GM23338 (cell line): ENCODE measurements around the gene P2RY6. TPM values are rescaled to one million over a fixed set of nuclear protein-coding genes. Genes with fewer than 3 reads are reported as not detected.

Experiments used
- ATAC-seq: fragments of 200-7000 bp; cut with Tn5 transposase; 3 replicates; pipeline ENCODE4 v1.9.1; 2020
- DNase-seq: peaks from one replicate; pipeline ENCODE4 v3.0.0-alpha.2; 2015; ENCODE audit warnings: low spot score
- H2AFZ ChIP-seq: fragments of 200-600 bp; sonication (generic); 2 replicates; pipeline ENCODE4 v1.8.0; 2016; ENCODE audit warnings: antibody characterized with exemption, mild to moderate bottlenecking, moderate library complexity
- H3F3A ChIP-seq: fragments of 200-600 bp; sonication (generic); replicated peaks from 2 replicates; pipeline ENCODE4 v1.8.0; 2017; ENCODE audit warnings: antibody characterized with exemption, mixed run types, low read depth
- H3K27ac ChIP-seq: fragments of 200-600 bp; sonication (generic); 2 replicates; pipeline ENCODE4 v1.6.1; 2016; ENCODE audit warnings: low read depth
- H3K27me3 ChIP-seq: fragments of 200-600 bp; sonication (generic); 2 replicates; pipeline ENCODE4 v1.8.0; 2016; ENCODE audit warnings: mild to moderate bottlenecking, mixed run types, moderate library complexity; ENCODE audit not compliant: insufficient read depth
- H3K36me3 ChIP-seq: fragments of 200-600 bp; sonication (generic); 2 replicates; pipeline ENCODE4 v1.8.0; 2016; ENCODE audit warnings: mild to moderate bottlenecking; ENCODE audit not compliant: insufficient read depth
- H3K4me1 ChIP-seq: fragments of 200-600 bp; sonication (generic); 2 replicates; pipeline ENCODE4 v1.8.0; 2016; ENCODE audit warnings: mild to moderate bottlenecking, moderate library complexity; ENCODE audit not compliant: insufficient read depth
- H3K4me2 ChIP-seq: fragments of 200-600 bp; sonication (generic); 2 replicates; pipeline ENCODE4 v1.7.1; 2017; ENCODE audit warnings: mixed run types
- H3K4me3 ChIP-seq: fragments of 200-600 bp; sonication (generic); 2 replicates; pipeline ENCODE4 v1.6.1; 2016; ENCODE audit warnings: mixed run types
- H3K79me2 ChIP-seq: fragments of 200-600 bp; sonication (generic); replicated peaks from 2 replicates; pipeline ENCODE4 v1.8.0; 2017; ENCODE audit warnings: mild to moderate bottlenecking; ENCODE audit not compliant: insufficient read depth
- H3K9me2 ChIP-seq: fragments of 200-600 bp; sonication (generic); 2 replicates; pipeline ENCODE4 v1.8.0; 2017; ENCODE audit not compliant: insufficient read depth
- H4K20me1 ChIP-seq: fragments of 200-600 bp; sonication (generic); replicated peaks from 2 replicates; pipeline ENCODE4 v1.8.0; 2017; ENCODE audit warnings: mild to moderate bottlenecking; ENCODE audit not compliant: insufficient read depth
- H3K27ac Mint-ChIP-seq: 2 replicates; pipeline ENCODE4 v1.8.0; 2020; ENCODE audit warnings: inconsistent platforms, mild to moderate bottlenecking, moderate library complexity, mixed read lengths
- H3K27me3 Mint-ChIP-seq: 3 replicates; pipeline ENCODE4 v1.8.0; 2022; ENCODE audit warnings: low read depth, mild to moderate bottlenecking, moderate library complexity, mixed read lengths, inconsistent platforms; ENCODE audit not compliant: insufficient read depth, poor library complexity
- H3K36me3 Mint-ChIP-seq: 3 replicates; pipeline ENCODE4 v1.8.0; 2021; ENCODE audit warnings: low read depth, mild to moderate bottlenecking, inconsistent platforms, moderate library complexity, mixed read lengths
- H3K4me1 Mint-ChIP-seq: 3 replicates; pipeline ENCODE4 v1.8.0; 2020; ENCODE audit warnings: mild to moderate bottlenecking, inconsistent platforms, mixed read lengths
- H3K4me3 Mint-ChIP-seq: 3 replicates; pipeline ENCODE4 v1.8.0; 2021; ENCODE audit warnings: moderate library complexity, mild to moderate bottlenecking, inconsistent platforms, mixed read lengths
- H3K9me3 Mint-ChIP-seq: 3 replicates; pipeline ENCODE4 v1.8.0; 2020; ENCODE audit warnings: moderate library complexity, mild to moderate bottlenecking, inconsistent platforms, mixed read lengths
- CREB1 ChIP-seq: fragments of 250-450 bp; sonication (Bioruptor Pico); IDR thresholded peaks from 2 replicates; pipeline ENCODE4 v1.5.0; 2020; ENCODE audit warnings: low read depth, mild to moderate bottlenecking, moderate library complexity
- EZH2 ChIP-seq: fragments of 200-600 bp; sonication (generic); IDR thresholded peaks from one replicate; pipeline ENCODE4 v1.8.0; 2017; ENCODE audit warnings: antibody characterized with exemption, mild to moderate bottlenecking, low read depth; ENCODE audit not compliant: unreplicated experiment
- EZH2phosphoT487 ChIP-seq: fragments of 200-600 bp; sonication (generic); IDR thresholded peaks from one replicate; pipeline ENCODE4 v1.8.1; 2018; ENCODE audit warnings: antibody characterized with exemption; ENCODE audit not compliant: unreplicated experiment
- JUNB ChIP-seq: IDR thresholded peaks from one replicate; pipeline ENCODE4 v1.6.1; 2016; ENCODE audit warnings: antibody characterized with exemption; ENCODE audit not compliant: unreplicated experiment
- NANOG ChIP-seq: IDR thresholded peaks from 2 replicates; pipeline ENCODE4 v1.6.1; 2016; ENCODE audit warnings: antibody characterized with exemption, borderline replicate concordance
- POLR2AphosphoS5 ChIP-seq: IDR thresholded peaks from 2 replicates; pipeline ENCODE4 v1.6.1; 2016; ENCODE audit warnings: antibody characterized with exemption, low read depth
- STAT1 ChIP-seq: IDR thresholded peaks from one replicate; pipeline ENCODE4 v1.6.1; 2016; ENCODE audit warnings: antibody characterized with exemption; ENCODE audit not compliant: unreplicated experiment
- ZNF114 ChIP-seq: fragments of 250-450 bp; sonication (Bioruptor Pico); IDR thresholded peaks from 2 replicates; pipeline ENCODE4 v1.5.0; 2020; ENCODE audit warnings: mild to moderate bottlenecking, moderate library complexity
- ZNF331 ChIP-seq: fragments of 250-450 bp; sonication (Bioruptor Pico); IDR thresholded peaks from 2 replicates; pipeline ENCODE4 v1.5.0; 2020; ENCODE audit warnings: low read depth, mild to moderate bottlenecking, moderate library complexity
- polyA plus RNA-seq: library from polyadenylated mRNA; unstranded; fragments of >200 nt; fragmentation: Nextera tagmentation; extraction: Ambion mirVana; gene quantifications from 2 replicates; pipeline ENCODE4 v1.2.1, GENCODE V29; 2016
- total RNA-seq: library from RNA; depleted of rRNA; stranded (reverse); fragments of >200 nt; shearing (Covaris generic); gene quantifications from 2 replicates; pipeline ENCODE4 v1.2.3, GENCODE V29; 2014
- TF ChIP-seq, protein P1 (sequence below): IDR thresholded peaks from 2 replicates; pipeline ENCODE4 v1.6.1; 2016; ENCODE audit warnings: antibody characterized with exemption
- TF ChIP-seq, protein P2 (sequence below): fragments of 250-450 bp; sonication (Bioruptor Pico); IDR thresholded peaks from 2 replicates; pipeline ENCODE4 v1.5.0; 2020; ENCODE audit warnings: mild to moderate bottlenecking, moderate library complexity
- TF ChIP-seq, protein P3 (sequence below), 2 experiments: fragments of 200-600 bp in 1 of 2; sonication (generic) in 1 of 2; conservative IDR thresholded peaks; 2 replicates each; pipeline versions ENCODE4 v1.5.1 to v1.6.1; 2016 to 2017; ENCODE audit warnings: antibody characterized with exemption in 2 of 2, low read depth in 2 of 2, mild to moderate bottlenecking in 2 of 2, moderate library complexity in 1 of 2
- TF ChIP-seq, protein P4 (sequence below): IDR thresholded peaks from one replicate; pipeline ENCODE4 v1.6.1; 2018; ENCODE audit warnings: antibody characterized with exemption; ENCODE audit not compliant: unreplicated experiment

The P2RY6 gene
- total and polyA plus RNA-seq, 2 experiments from 2014 or later: not detected

DNA sequence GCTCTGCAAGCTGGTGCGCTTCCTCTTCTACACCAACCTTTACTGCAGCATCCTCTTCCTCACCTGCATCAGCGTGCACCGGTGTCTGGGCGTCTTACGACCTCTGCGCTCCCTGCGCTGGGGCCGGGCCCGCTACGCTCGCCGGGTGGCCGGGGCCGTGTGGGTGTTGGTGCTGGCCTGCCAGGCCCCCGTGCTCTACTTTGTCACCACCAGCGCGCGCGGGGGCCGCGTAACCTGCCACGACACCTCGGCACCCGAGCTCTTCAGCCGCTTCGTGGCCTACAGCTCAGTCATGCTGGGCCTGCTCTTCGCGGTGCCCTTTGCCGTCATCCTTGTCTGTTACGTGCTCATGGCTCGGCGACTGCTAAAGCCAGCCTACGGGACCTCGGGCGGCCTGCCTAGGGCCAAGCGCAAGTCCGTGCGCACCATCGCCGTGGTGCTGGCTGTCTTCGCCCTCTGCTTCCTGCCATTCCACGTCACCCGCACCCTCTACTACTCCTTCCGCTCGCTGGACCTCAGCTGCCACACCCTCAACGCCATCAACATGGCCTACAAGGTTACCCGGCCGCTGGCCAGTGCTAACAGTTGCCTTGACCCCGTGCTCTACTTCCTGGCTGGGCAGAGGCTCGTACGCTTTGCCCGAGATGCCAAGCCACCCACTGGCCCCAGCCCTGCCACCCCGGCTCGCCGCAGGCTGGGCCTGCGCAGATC lies 37.5 kb upstream of the P2RY6 start:
- no peaks in the 10 kb centered on the region for H4K20me1 ChIP-seq
- H3K27me3 ChIP-seq: no peaks in the 10 kb centered on the region
- H3K27ac ChIP-seq: no peak overlapping the region
- no peaks in the 10 kb centered on the region for H3K4me1 ChIP-seq
- ATAC-seq: no peak
- peaks cover 2% of the 10 kb centered on the region; the same call in 2 of the 3 replicates for H3K4me1 Mint-ChIP-seq
- no peaks in the 10 kb centered on the region for H3K36me3 Mint-ChIP-seq
- no peaks in the 10 kb centered on the region for H3K36me3 ChIP-seq
- H3F3A ChIP-seq: no peaks in the 10 kb centered on the region
- no peak overlapping the region; the same call in 1 of the 2 replicates for H3K27ac Mint-ChIP-seq
- H3K9me2 ChIP-seq: no peaks in the 10 kb centered on the region
- DNase-seq: no peak
- H3K4me3 Mint-ChIP-seq: no peak overlapping the region
- TF ChIP-seq, protein P1, sequence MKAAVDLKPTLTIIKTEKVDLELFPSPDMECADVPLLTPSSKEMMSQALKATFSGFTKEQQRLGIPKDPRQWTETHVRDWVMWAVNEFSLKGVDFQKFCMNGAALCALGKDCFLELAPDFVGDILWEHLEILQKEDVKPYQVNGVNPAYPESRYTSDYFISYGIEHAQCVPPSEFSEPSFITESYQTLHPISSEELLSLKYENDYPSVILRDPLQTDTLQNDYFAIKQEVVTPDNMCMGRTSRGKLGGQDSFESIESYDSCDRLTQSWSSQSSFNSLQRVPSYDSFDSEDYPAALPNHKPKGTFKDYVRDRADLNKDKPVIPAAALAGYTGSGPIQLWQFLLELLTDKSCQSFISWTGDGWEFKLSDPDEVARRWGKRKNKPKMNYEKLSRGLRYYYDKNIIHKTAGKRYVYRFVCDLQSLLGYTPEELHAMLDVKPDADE: no peak
- TF ChIP-seq ZNF331 (CRISPR knock-in tag) (no peak), ZNF114 (CRISPR knock-in tag) (no peak), NANOG (no peak), CREB1 (CRISPR knock-in tag) (no peak), JUNB (no peak), EZH2 (no peak), STAT1 (no peak), EZH2phosphoT487 (no peak), POLR2AphosphoS5 (no peak)
- TF ChIP-seq, protein P2, sequence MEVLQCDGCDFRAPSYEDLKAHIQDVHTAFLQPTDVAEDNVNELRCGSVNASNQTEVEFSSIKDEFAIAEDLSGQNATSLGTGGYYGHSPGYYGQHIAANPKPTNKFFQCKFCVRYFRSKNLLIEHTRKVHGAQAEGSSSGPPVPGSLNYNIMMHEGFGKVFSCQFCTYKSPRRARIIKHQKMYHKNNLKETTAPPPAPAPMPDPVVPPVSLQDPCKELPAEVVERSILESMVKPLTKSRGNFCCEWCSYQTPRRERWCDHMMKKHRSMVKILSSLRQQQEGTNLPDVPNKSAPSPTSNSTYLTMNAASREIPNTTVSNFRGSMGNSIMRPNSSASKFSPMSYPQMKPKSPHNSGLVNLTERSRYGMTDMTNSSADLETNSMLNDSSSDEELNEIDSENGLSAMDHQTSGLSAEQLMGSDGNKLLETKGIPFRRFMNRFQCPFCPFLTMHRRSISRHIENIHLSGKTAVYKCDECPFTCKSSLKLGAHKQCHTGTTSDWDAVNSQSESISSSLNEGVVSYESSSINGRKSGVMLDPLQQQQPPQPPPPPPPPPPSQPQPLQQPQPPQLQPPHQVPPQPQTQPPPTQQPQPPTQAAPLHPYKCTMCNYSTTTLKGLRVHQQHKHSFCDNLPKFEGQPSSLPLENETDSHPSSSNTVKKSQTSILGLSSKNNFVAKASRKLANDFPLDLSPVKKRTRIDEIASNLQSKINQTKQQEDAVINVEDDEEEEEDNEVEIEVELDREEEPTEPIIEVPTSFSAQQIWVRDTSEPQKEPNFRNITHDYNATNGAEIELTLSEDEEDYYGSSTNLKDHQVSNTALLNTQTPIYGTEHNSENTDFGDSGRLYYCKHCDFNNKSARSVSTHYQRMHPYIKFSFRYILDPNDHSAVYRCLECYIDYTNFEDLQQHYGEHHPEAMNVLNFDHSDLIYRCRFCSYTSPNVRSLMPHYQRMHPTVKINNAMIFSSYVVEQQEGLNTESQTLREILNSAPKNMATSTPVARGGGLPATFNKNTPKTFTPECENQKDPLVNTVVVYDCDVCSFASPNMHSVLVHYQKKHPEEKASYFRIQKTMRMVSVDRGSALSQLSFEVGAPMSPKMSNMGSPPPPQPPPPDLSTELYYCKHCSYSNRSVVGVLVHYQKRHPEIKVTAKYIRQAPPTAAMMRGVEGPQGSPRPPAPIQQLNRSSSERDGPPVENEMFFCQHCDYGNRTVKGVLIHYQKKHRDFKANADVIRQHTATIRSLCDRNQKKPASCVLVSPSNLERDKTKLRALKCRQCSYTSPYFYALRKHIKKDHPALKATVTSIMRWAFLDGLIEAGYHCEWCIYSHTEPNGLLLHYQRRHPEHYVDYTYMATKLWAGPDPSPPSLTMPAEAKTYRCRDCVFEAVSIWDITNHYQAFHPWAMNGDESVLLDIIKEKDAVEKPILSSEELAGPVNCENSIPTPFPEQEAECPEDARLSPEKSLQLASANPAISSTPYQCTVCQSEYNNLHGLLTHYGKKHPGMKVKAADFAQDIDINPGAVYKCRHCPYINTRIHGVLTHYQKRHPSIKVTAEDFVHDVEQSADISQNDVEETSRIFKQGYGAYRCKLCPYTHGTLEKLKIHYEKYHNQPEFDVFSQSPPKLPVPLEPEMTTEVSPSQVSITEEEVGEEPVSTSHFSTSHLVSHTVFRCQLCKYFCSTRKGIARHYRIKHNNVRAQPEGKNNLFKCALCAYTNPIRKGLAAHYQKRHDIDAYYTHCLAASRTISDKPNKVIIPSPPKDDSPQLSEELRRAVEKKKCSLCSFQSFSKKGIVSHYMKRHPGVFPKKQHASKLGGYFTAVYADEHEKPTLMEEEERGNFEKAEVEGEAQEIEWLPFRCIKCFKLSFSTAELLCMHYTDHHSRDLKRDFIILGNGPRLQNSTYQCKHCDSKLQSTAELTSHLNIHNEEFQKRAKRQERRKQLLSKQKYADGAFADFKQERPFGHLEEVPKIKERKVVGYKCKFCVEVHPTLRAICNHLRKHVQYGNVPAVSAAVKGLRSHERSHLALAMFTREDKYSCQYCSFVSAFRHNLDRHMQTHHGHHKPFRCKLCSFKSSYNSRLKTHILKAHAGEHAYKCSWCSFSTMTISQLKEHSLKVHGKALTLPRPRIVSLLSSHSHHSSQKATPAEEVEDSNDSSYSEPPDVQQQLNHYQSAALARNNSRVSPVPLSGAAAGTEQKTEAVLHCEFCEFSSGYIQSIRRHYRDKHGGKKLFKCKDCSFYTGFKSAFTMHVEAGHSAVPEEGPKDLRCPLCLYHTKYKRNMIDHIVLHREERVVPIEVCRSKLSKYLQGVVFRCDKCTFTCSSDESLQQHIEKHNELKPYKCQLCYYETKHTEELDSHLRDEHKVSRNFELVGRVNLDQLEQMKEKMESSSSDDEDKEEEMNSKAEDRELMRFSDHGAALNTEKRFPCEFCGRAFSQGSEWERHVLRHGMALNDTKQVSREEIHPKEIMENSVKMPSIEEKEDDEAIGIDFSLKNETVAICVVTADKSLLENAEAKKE (CRISPR knock-in tag): no peak
- TF ChIP-seq, protein P3, sequence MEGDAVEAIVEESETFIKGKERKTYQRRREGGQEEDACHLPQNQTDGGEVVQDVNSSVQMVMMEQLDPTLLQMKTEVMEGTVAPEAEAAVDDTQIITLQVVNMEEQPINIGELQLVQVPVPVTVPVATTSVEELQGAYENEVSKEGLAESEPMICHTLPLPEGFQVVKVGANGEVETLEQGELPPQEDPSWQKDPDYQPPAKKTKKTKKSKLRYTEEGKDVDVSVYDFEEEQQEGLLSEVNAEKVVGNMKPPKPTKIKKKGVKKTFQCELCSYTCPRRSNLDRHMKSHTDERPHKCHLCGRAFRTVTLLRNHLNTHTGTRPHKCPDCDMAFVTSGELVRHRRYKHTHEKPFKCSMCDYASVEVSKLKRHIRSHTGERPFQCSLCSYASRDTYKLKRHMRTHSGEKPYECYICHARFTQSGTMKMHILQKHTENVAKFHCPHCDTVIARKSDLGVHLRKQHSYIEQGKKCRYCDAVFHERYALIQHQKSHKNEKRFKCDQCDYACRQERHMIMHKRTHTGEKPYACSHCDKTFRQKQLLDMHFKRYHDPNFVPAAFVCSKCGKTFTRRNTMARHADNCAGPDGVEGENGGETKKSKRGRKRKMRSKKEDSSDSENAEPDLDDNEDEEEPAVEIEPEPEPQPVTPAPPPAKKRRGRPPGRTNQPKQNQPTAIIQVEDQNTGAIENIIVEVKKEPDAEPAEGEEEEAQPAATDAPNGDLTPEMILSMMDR (conservative IDR thresholded peaks at IDR 0.05; ENCODE audit: low read depth in 2 of 2): no peak
- TF ChIP-seq, protein P4, sequence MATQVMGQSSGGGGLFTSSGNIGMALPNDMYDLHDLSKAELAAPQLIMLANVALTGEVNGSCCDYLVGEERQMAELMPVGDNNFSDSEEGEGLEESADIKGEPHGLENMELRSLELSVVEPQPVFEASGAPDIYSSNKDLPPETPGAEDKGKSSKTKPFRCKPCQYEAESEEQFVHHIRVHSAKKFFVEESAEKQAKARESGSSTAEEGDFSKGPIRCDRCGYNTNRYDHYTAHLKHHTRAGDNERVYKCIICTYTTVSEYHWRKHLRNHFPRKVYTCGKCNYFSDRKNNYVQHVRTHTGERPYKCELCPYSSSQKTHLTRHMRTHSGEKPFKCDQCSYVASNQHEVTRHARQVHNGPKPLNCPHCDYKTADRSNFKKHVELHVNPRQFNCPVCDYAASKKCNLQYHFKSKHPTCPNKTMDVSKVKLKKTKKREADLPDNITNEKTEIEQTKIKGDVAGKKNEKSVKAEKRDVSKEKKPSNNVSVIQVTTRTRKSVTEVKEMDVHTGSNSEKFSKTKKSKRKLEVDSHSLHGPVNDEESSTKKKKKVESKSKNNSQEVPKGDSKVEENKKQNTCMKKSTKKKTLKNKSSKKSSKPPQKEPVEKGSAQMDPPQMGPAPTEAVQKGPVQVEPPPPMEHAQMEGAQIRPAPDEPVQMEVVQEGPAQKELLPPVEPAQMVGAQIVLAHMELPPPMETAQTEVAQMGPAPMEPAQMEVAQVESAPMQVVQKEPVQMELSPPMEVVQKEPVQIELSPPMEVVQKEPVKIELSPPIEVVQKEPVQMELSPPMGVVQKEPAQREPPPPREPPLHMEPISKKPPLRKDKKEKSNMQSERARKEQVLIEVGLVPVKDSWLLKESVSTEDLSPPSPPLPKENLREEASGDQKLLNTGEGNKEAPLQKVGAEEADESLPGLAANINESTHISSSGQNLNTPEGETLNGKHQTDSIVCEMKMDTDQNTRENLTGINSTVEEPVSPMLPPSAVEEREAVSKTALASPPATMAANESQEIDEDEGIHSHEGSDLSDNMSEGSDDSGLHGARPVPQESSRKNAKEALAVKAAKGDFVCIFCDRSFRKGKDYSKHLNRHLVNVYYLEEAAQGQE: no peak
- no peaks in the 10 kb centered on the region for H3K79me2 ChIP-seq
- peaks cover 14% of the 10 kb centered on the region for H3K27me3 Mint-ChIP-seq
- H3K4me3 ChIP-seq: no peak overlapping the region
- no peak overlapping the region for H3K4me2 ChIP-seq
- H3K9me3 Mint-ChIP-seq: no peaks in the 10 kb centered on the region
- H2AFZ ChIP-seq: no peak overlapping the region
